22Rv1 (cell line): ENCODE data around the gene CTNND2.

Source experiments
- CTCF ChIP-seq: fragments of 450-650 bp; IDR thresholded peaks from 2 replicates; pipeline ENCODE4 v1.5.1; 2017; ENCODE audit warnings: mild to moderate bottlenecking
- ZFX ChIP-seq: fragments of 450-650 bp; IDR thresholded peaks from 2 replicates; pipeline ENCODE4 v1.6.1; 2017; ENCODE audit warnings: antibody characterized with exemption, borderline replicate concordance

GRCh38 chr5:11941566-11941965 is 37.3 kb upstream of the CTNND2 start:
- TF ChIP-seq CTCF, result no peak
- TF ChIP-seq ZFX, result no peak
